Right ventricle myocardium inferior (tissue), 1 donor: Measurements from ENCODE around the gene CDK11B. TPM values are rescaled to one million over a fixed set of nuclear protein-coding genes. Genes with fewer than 3 reads are reported as not detected.
"Not testable (repeated sequence)": the region's sequence is repeated elsewhere in the genome, so short reads cannot be mapped to it uniquely, and the experiment has no call there.

Experiments used
- ATAC-seq: fragments of 200-7000 bp; cut with Tn5 transposase; one replicate; pipeline ENCODE4 v1.9.1; 2020; ENCODE audit warnings: mild to moderate bottlenecking, moderate library complexity
- DNase-seq: peaks from one replicate; pipeline ENCODE4 v3.0.0; 2021; ENCODE audit errors: missing footprints
- intact Hi-C: fragments of 100-400 bp; cut with DNase I; formaldehyde crosslinking; loops from one replicate; pipeline ENCODE4 v1.11.0; 2022
- total RNA-seq: library from RNA; stranded (reverse); fragmentation: NEBNext Ultra II Directional; extraction: Animal tissue kit (Norgen Biotek cat#: 25700); gene quantifications from one replicate; pipeline ENCODE4 v1.2.1, GENCODE V29; 2021
- donor health status: DM: no; HTN: yes; CAD: no; lungs with severe emphysema.

CDK11B gene
- total RNA-seq, 1 donor from 2014 or later = 24.0 TPM

- ATAC-seq (no peak), DNase-seq (no peak)
- intact Hi-C loops = no loop called here
Measured at GRCh38 chr1:1605034-1605591, 53.7 kb downstream of the CDK11B start.

DNA sequence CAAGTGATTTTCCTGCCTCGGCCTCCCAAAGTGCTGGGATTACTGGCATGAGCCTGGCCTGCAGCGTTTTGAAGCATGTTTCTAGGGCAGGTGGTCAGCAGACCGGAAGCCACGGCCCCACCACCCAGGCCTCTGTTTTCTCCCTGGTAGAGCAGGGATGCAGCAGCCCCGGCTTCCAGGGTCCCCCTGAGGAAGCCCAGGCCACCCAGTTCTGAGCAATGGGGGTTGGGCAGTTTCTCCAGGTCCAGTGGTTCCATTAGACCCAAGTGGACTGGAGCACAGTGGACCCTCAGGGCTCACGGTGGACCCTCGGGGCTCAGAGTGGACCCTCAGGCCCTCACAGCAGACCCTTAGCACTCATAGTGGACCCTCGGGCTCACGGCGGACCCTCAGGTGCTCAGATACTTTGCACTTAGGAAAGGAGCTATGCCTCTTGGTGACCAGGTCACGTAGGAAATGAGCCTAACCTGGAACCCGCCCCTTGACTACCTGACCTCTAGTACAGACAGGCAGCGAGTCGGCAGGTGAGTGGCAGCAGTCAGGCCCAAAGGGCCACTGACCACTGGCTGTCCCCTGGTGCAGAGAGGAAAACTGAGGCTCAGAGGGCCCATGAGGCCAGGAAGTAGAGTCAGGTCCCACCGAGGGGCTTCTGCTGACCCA is 54.3 kb downstream of the CDK11B start:
- intact Hi-C loops = no loop called here
- ATAC-seq (no peak), DNase-seq (no peak)

DNA sequence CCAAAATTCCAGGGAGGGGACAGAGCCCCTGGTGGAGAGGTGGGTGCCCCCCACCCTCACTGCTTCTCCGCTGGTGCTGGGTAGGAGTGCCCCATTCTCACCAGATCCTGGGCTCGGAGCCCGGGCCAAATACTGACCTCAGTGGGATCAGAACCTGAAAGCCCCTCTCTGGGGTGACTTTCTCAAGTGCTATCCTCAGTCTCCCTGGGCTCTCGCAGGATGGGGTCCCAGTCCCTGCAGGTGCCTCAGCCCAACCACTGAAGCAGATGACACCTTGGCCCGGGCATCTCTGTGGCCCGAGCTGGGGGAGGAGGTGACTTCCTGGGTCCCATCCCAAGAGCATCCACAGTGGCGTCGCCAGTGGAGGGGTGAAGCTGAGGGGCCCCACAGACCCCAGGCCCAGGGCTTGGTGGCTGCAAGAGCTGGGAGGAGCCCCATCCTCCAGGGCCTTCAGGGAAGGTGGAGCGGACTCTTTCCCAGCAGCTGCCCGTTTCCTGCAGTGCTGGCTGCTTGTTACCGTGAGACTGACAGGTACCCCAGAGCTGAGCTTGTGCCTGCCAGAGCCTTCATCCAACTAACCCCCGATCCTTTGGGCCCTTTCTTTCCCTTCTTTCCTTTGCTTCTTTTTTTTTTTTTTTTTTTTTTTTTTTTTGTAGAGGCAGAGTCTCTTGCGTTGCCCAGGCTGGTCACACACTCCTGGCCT is 55.0 kb downstream of the CDK11B start:
- intact Hi-C loops = no loop called here
- no peak for ATAC-seq
- DNase-seq = no peak

DNA sequence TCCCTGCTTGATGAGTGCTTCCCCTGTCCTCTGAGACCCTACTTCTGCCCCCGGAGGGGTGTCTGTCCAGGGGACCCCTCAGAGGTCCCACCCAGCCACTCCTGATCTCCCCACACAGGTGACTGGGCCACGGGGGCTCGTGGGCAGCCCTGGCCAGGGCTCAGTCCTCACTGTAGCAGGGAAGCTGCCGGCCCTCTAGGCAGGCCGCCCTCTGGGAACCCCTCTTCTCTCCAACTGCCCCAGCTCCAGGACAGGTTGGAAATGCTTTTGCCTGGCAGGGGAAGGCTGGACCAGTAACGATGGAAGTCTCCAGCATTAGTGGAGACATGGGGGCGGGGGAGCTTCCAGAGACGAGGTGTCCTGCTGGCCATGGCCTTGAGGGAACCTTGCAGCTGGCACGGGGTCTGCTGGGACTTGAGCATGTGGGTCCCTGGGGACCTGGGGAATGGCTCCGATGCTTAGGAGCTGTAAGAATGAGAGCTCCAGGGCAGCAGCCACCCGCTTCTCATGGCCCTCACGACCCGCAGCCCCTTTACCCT is 55.8 kb downstream of the CDK11B start:
- no peak for ATAC-seq
- intact Hi-C loops = no loop called here
- peak; percentile 55 for DNase-seq

DNA sequence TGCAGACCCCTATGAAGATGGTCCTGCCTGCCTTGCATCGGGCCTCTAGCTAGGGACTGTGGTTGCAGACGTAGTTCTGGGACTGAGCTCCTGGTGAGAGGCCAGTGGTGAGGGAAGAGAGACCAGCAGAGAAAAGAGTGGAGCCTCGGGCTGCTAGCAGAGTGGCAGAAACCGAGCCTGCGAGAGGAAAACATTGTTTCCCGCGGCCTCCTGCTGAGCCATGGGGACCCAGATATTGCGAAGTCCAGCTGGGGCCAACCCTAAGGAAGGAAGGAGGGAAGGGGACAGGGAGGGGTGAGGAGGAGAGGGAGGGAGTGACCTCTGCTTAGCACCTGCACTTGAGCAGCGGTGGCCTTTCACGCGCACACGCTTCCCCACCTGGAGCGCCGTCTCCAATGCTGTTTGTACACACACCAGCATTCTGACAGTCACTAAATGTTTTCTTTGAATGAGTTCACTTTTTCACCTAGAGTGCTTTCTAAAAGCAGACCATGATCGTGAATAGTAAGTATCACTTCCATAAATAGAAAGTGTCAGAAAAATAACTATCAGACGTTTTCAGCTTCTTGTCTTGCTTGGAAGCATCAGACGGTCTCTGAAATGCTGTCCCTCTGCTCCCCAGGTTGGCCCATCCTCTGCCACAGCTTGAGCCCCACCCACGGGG is 56.4 kb downstream of the CDK11B start:
- DNase-seq (no peak), ATAC-seq (no peak)
- intact Hi-C loops = no loop called here

DNA sequence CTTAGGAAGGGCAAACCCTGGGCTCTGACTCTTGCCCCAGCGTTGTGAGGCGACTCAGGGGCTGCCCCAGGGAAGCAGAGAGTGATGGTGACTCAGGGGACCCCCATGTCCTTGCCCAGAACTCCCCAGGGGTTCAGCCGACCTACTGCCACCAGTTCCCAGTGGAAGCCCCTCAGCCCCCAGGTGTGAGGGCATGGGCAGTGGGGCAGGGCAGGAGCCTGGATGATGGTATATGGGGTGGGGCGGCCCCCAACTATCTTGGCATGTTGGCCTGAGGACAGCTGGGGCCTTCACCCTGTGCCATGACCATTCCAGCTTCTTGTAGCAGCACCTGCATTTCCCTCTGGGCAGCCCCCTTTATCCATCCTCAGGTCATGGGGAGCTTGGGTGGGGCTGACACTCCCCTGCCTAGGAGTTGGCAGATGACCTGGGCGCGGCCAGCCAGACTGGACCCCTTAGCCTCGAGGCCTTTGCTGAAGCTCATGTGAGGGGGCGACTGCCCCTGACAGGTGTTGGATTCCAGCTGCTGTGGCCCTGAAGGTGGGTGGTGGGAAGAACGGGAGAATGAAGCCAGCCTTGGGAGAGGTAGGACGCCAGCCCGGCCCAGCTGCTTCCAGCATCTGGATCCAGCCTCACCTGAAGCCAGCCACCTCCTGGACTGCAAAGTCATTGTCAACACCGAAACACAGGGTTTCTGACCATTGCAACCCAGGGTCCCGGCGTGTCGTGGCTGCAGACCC is 57.1 kb downstream of the CDK11B start:
- DNase-seq = no peak
- no peak for ATAC-seq
- intact Hi-C loops = no loop called here

DNA sequence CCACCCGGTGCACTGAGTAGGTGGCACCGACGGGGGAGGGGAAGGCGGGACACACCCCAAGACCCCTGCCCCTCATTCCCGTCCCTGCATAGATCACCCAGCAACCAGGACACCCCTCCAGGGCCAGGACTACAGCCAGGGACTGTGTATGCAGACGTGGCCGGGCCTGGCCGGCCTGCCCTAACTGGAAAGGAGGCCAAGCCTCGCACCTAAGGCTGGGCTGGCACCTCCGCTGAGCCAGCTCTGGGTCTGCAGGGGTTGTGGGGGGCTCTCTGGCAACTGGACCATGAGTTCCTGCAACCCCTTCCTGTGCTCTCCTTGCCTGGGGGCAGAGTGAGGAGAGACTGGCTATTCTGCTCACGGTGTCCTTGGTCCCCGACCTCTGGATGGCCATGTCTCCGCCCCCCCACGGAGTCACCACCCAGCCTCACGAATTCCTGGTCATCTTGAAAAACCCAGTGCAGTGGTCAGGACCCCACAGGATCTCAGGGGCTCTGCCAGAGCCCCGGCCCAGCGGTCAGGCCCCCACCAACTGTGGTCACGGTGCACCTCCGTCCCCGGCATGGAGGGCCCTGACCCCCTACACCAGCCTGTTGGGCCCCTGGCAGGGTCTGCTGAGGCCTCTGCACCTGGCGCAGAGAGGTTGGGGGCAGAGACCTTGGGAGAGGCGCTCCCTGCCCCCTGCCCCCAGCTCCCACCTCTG is 57.8 kb downstream of the CDK11B start:
- intact Hi-C loops = no loop called here
- ATAC-seq (no peak), DNase-seq (no peak)

- ATAC-seq (no peak), DNase-seq (peak; percentile 63)
Measured at GRCh38 chr1:1599935-1600860, 58.6 kb downstream of the CDK11B start, which contains the start of gene FNDC10. Gene FNDC10 (minus strand): TSS chr1:1600135. CDS start chr1:1600015, 120 bp downstream.

DNA sequence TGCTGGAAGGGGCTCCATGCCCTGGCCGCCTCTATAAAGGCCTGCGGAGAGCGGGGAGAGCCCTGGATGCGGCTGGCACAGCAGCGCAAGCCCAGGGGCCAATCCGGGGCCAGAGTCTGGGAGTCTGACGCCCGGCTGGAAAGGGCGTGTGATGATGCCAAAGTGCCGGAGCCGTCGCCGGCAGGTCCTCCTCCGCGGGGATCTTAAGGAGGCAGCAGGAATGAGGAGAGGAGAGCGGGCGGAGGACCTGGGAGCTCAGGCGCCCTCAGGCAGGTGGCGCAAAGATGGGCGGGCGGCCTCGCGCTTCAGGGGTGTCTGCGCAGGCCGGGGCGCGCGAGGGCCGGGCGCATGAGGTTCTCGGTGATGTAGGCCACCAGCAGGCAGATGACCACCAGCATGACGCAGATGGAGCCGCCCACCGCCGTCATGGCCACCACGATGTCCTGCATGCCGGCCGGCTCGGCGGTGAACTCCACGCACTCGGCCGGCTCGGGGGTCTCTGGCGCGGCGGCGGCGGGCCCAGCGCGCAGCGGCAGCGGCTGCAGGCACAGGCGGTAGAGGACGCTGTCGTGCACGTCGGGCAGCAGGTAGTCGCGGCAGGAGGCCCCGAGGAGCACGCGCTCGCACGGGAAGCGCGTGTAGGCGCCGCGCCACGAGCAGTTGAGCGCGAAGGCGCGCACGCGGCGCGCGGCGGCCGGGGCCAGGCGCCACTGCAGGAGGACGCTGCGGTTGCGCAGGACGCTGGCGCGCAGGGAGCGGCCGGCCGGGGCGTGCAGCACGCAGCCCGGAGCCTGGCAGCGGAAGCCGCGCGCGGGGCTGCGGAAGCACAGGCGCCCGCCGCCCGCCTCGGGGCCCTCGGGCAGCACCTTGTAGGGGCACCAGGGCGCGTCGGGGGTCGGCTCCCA is 59.5 kb downstream of the CDK11B start:
- intact Hi-C loops = no loop called here
- DNase-seq (peak; percentile 64), ATAC-seq (no peak)

More at GRCh38 chr1:1599935-1600860, 58.6 kb downstream of the CDK11B start, which contains the start of gene FNDC10:
- intact Hi-C loops = no loop called here

- DNase-seq = no peak
- intact Hi-C loops = no loop called here
Measured at GRCh38 chr1:1598720-1599029, 60.1 kb downstream of the CDK11B start.

DNA sequence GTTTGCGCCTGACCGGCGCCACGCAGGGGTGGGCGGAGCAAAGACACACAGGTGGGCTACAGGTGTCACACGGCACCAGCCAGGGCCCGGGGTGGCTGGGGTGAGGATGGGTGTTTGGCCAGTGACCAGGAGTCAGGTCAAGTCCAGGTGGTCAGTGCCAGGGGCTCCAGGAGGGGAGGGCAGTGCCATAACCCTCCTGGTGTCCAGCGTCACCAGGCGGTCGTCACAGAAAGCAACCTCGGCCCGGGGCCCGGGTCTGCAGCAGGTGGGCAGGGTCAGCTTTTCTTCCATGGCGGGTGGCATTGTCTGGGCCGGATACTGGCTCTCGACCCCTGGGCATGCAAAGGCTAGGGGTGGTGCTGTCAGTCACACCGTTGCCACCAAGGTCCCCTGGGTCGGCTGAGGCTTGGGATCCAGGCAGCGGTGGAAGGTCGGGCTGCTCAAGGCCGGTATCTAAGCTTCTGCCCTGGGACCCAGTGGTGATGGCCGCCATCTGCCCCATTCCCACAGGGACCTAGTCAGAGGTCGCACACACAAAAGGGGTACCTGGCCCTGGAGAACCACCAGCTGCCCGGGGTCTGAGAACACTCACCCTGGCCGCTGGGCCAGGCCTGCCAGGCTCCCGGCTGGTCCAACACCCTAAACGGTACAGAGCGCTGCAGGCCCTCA is 60.6 kb downstream of the CDK11B start:
- no peak for DNase-seq
- intact Hi-C loops = no loop called here
- no peak for ATAC-seq

More at GRCh38 chr1:1598720-1599029, 60.1 kb downstream of the CDK11B start:
- no peak for ATAC-seq

DNA sequence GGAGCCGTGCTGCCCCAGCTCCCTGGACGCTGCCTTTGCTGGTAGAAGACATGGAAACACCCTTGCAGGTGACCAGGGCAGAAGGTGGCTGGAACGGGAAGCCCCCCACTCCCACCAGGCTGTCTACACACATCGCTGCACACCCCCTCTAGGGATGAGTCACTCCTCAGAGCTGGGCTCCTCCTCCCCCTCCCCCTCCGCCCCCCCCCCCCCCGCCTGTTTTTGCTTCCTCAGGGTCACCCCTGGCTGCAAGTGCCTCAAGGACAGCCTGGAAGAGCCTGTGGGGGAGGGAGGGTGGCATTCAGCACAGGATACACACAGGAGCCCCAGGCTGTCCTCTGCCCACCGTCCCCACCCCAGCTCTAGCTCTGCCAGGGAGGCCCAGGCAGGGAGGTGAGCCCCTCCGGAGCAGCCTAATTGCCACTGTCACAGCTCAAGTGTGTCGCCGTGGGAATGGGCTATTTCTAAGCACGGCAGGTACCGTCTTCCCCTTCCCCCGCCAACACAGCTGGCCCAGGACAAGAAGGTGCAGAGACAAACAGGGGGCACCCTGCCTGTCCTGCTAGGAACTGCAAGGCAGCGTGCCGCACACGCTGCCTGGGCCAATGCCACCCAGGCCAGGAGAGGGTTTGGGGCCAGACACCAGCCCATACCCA is 61.4 kb downstream of the CDK11B start:
- intact Hi-C loops = no loop called here
- ATAC-seq (peak; percentile 31), DNase-seq (no peak)

DNA sequence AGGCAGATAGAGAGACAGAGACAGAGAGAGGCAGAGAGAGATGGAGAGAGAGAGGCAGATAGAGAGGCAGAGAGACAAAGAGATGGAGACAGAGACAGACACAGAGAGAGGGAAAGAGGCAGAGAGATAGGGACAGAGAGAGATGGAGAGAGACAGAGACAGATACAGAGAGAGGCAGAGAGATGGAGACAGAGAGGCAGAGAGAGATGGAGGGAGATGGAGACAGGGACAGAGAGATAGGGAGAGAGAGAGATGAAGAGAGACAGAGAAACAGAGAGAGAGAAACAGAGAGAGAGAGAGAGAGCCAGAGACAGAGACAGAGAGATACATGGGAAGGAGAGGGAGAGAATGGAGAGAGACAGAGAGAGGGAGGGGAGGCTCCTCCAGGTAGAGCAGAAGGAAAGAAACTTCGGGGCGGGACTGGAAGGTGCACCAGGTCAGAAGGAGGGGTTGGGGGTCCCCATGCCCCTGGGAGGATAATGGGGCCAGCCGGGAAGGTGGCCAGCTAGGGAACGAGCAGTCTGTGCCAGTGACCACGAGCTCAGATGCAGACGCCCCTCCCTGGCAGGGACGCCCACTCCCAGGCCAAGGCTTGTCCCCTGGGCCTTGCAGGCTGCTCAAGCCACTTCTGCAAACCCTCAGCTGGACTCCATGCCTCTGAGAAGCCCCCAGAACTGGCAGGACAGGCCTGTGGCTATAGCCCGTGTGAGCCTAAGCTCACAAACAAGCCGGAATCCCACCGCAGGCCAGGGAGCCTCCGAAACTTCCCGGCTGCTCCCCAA is 62.1 kb downstream of the CDK11B start:
- intact Hi-C loops = no loop called here
- ATAC-seq = no peak

DNA sequence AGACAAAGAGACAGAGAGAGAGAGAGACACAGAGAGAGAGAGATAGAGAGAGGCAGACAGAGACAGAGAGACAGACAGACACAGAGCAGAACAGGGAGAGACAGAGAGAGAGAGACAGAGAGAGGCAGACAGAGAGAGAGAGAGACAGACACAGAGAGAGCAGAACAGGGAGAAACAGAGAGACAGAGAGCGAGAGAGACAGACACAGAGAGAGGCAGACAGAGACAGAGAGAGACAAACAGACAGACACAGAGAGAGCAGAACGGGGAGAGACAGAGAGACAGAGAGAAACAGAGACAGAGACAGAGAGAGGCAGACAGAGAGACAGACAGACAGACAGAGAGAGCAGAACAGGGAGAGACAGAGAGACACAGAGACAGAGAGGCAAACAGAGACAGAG is 63.5 kb downstream of the CDK11B start:
- intact Hi-C loops, DNase-seq, ATAC-seq: not testable (repeated sequence)

More for the DNA sequence above, 62.1 kb downstream of the CDK11B start:
- no peak for DNase-seq
